Activated T-helper 1 cell treated with anti-CD3 and anti-CD28 coated beads, Interleukin-12 subunit alpha, Interleukin-12 subunit beta, Interleukin-2, Interleukin-4 antibody, amounts not matched to agents 30 ng/mL and 10 ng/mL and 1 ng/mL, durations not matched to agents 14 hours and 24 hours and 36 hours (primary cell): ENCODE data around the gene RSPH1. TPM values are rescaled to one million over a fixed set of nuclear protein-coding genes. Genes with fewer than 3 reads are reported as not detected.

Experiments used
- DNase-seq: peaks from one replicate; pipeline ENCODE4 v3.0.0; 2021; ENCODE audit warnings: low spot score
- H3K27ac Mint-ChIP-seq: one replicate; pipeline ENCODE4 v1.8.0; 2021; ENCODE audit warnings: mild to moderate bottlenecking, mixed read lengths
- H3K27me3 Mint-ChIP-seq: one replicate; pipeline ENCODE4 v1.8.0; 2022; ENCODE audit warnings: mild to moderate bottlenecking, moderate library complexity, mixed read lengths; ENCODE audit not compliant: insufficient read depth
- H3K36me3 Mint-ChIP-seq: one replicate; pipeline ENCODE4 v1.8.0; 2021; ENCODE audit warnings: low read depth, mixed read lengths
- H3K4me1 Mint-ChIP-seq: one replicate; pipeline ENCODE4 v1.8.0; 2021; ENCODE audit warnings: low read depth, mixed read lengths
- H3K4me3 Mint-ChIP-seq: one replicate; pipeline ENCODE4 v1.8.0; 2021; ENCODE audit warnings: mild to moderate bottlenecking, moderate library complexity, mixed read lengths
- H3K9me3 Mint-ChIP-seq: one replicate; pipeline ENCODE4 v1.8.0; 2021; ENCODE audit warnings: mixed read lengths
- intact Hi-C: fragments of 100-400 bp; cut with micrococcal nuclease; formaldehyde crosslinking; loops from one replicate; pipeline ENCODE4 v1.15.1; 2024
- total RNA-seq: library from RNA; stranded (reverse); gene quantifications from 2 replicates; pipeline ENCODE4 v1.2.3, GENCODE V29; 2022

The RSPH1 gene
- total RNA-seq, 1 donor from 2014 or later: not detected

GRCh38 chr21:42486072-42486471, 10.0 kb downstream of the RSPH1 start:
- H3K27me3 Mint-ChIP-seq: peaks cover 16% of the 10 kb centered on the region
- intact Hi-C loops: no loop called here
- no peak overlapping the region for H3K4me3 Mint-ChIP-seq
- H3K27ac Mint-ChIP-seq: no peak overlapping the region
- peaks cover 4% of the 10 kb centered on the region for H3K36me3 Mint-ChIP-seq
- no peaks in the 10 kb centered on the region for H3K4me1 Mint-ChIP-seq
- peaks cover 3% of the 10 kb centered on the region for H3K9me3 Mint-ChIP-seq
- DNase-seq: no peak

- peaks cover 3% of the 10 kb centered on the region for H3K9me3 Mint-ChIP-seq
- peaks cover 4% of the 10 kb centered on the region for H3K36me3 Mint-ChIP-seq
- intact Hi-C loops: no loop called here
- H3K27ac Mint-ChIP-seq: no peak overlapping the region
- H3K27me3 Mint-ChIP-seq: peaks cover 17% of the 10 kb centered on the region
- DNase-seq: no peak
- H3K4me3 Mint-ChIP-seq: no peak overlapping the region
- H3K4me1 Mint-ChIP-seq: peaks cover 2% of the 10 kb centered on the region
Observed at GRCh38 chr21:42484966-42485365, 11.1 kb downstream of the RSPH1 start.

GRCh38 chr21:42481169-42481568, 14.9 kb downstream of the RSPH1 start:
- Mint-ChIP-seq H3K4me1 (peaks cover 9% of the 10 kb centered on the region), H3K9me3 (no peaks in the 10 kb centered on the region), H3K4me3 (no peak overlapping the region), H3K36me3 (no peaks in the 10 kb centered on the region), H3K27ac (no peak overlapping the region), H3K27me3 (peaks cover 15% of the 10 kb centered on the region)
- DNase-seq: no peak
- intact Hi-C loops: no loop called here

GRCh38 chr21:42480736-42481135, 15.3 kb downstream of the RSPH1 start:
- no peak overlapping the region for H3K27ac Mint-ChIP-seq
- H3K36me3 Mint-ChIP-seq: no peaks in the 10 kb centered on the region
- H3K9me3 Mint-ChIP-seq: no peaks in the 10 kb centered on the region

GRCh38 chr21:42479582-42479981, 16.4 kb downstream of the RSPH1 start:
- H3K36me3 Mint-ChIP-seq: no peaks in the 10 kb centered on the region
- peaks cover 9% of the 10 kb centered on the region for H3K4me1 Mint-ChIP-seq
- no peaks in the 10 kb centered on the region for H3K9me3 Mint-ChIP-seq
- no peak overlapping the region for H3K4me3 Mint-ChIP-seq
- peaks cover 12% of the 10 kb centered on the region for H3K27me3 Mint-ChIP-seq
- no peak overlapping the region for H3K27ac Mint-ChIP-seq
- intact Hi-C loops: no loop called here
- DNase-seq: no peak

More at GRCh38 chr21:42480736-42481135, 15.3 kb downstream of the RSPH1 start:
- peaks cover 15% of the 10 kb centered on the region for H3K27me3 Mint-ChIP-seq
- peaks cover 9% of the 10 kb centered on the region for H3K4me1 Mint-ChIP-seq
- intact Hi-C loops: no loop called here
- H3K4me3 Mint-ChIP-seq: no peak overlapping the region
- no peak for DNase-seq

- peaks cover 7% of the 10 kb centered on the region for H3K27me3 Mint-ChIP-seq
- DNase-seq: no peak
- H3K36me3 Mint-ChIP-seq: no peaks in the 10 kb centered on the region
- peaks cover 9% of the 10 kb centered on the region for H3K4me1 Mint-ChIP-seq
- H3K4me3 Mint-ChIP-seq: no peak overlapping the region
- H3K27ac Mint-ChIP-seq: no peak overlapping the region
- H3K9me3 Mint-ChIP-seq: no peaks in the 10 kb centered on the region
- intact Hi-C loops: no loop called here
Observed at GRCh38 chr21:42478504-42478903, 17.5 kb downstream of the RSPH1 start.

GRCh38 chr21:42476388-42477331, 19.4 kb downstream of the RSPH1 start:
- Mint-ChIP-seq H3K4me1 (peaks cover 9% of the 10 kb centered on the region), H3K27ac (no peak overlapping the region), H3K9me3 (no peaks in the 10 kb centered on the region), H3K4me3 (no peak overlapping the region), H3K27me3 (peaks cover 7% of the 10 kb centered on the region), H3K36me3 (no peaks in the 10 kb centered on the region)
- intact Hi-C loops: no loop called here
- no peak for DNase-seq

GRCh38 chr21:42475526-42476387, 20.3 kb downstream of the RSPH1 start:
- no peaks in the 10 kb centered on the region for H3K36me3 Mint-ChIP-seq
- no peaks in the 10 kb centered on the region for H3K9me3 Mint-ChIP-seq
- intact Hi-C loops: no loop called here
- peaks cover 7% of the 10 kb centered on the region for H3K27me3 Mint-ChIP-seq
- DNase-seq: no peak
- H3K4me1 Mint-ChIP-seq: peaks cover 9% of the 10 kb centered on the region
- no peak overlapping the region for H3K27ac Mint-ChIP-seq
- H3K4me3 Mint-ChIP-seq: no peak overlapping the region

GRCh38 chr21:42475036-42475435, 21.0 kb downstream of the RSPH1 start:
- intact Hi-C loops: no loop called here
- Mint-ChIP-seq H3K4me1 (peaks cover 8% of the 10 kb centered on the region), H3K27ac (no peak overlapping the region), H3K4me3 (no peak overlapping the region), H3K27me3 (peaks cover 6% of the 10 kb centered on the region), H3K9me3 (no peaks in the 10 kb centered on the region), H3K36me3 (no peaks in the 10 kb centered on the region)
- DNase-seq: no peak

- Mint-ChIP-seq H3K27ac (no peak overlapping the region), H3K9me3 (no peaks in the 10 kb centered on the region), H3K4me3 (no peak overlapping the region), H3K27me3 (peaks cover 3% of the 10 kb centered on the region), H3K4me1 (no peaks in the 10 kb centered on the region), H3K36me3 (no peaks in the 10 kb centered on the region)
- intact Hi-C loops: no loop called here
- no peak for DNase-seq
Observed at GRCh38 chr21:42474043-42474831, 21.8 kb downstream of the RSPH1 start.

- no peak overlapping the region for H3K27ac Mint-ChIP-seq
- peaks cover 3% of the 10 kb centered on the region for H3K27me3 Mint-ChIP-seq
- no peak overlapping the region for H3K4me3 Mint-ChIP-seq
- no peaks in the 10 kb centered on the region for H3K36me3 Mint-ChIP-seq
- no peaks in the 10 kb centered on the region for H3K4me1 Mint-ChIP-seq
- DNase-seq: no peak
- intact Hi-C loops: no loop called here
- no peaks in the 10 kb centered on the region for H3K9me3 Mint-ChIP-seq
Observed at GRCh38 chr21:42473498-42474042, 22.5 kb downstream of the RSPH1 start.

GRCh38 chr21:42472521-42472920, 23.5 kb downstream of the RSPH1 start:
- no peak for DNase-seq
- peaks cover 7% of the 10 kb centered on the region for H3K27me3 Mint-ChIP-seq
- H3K36me3 Mint-ChIP-seq: no peaks in the 10 kb centered on the region
- intact Hi-C loops: no loop called here
- H3K4me3 Mint-ChIP-seq: no peak overlapping the region
- peaks cover 3% of the 10 kb centered on the region for H3K4me1 Mint-ChIP-seq
- H3K9me3 Mint-ChIP-seq: no peaks in the 10 kb centered on the region
- no peak overlapping the region for H3K27ac Mint-ChIP-seq
